GM12878 (cell line): ENCODE results near the gene ANKRD44. TPM values are rescaled to one million over a fixed set of nuclear protein-coding genes. Genes with fewer than 3 reads are reported as not detected.

Source experiments
- CEBPB ChIP-seq, 2 experiments: fragments of 150-350 bp in 1 of 2; IDR thresholded peaks; 2 replicates each; pipeline ENCODE4 v1.6.1; 2012 to 2014; ENCODE audit warnings: low read depth in 2 of 2, low read length in 2 of 2, borderline replicate concordance in 1 of 2, inconsistent platforms in 1 of 2
- EZH2 ChIP-seq: IDR thresholded peaks from 2 replicates; pipeline ENCODE4 v1.6.1; 2012; ENCODE audit warnings: low read depth, mild to moderate bottlenecking, control low read depth, inconsistent platforms, low read length, borderline replicate concordance; ENCODE audit not compliant: control insufficient read depth
- NFYB ChIP-seq: IDR thresholded peaks from 2 replicates; pipeline ENCODE4 v1.6.1; 2011; ENCODE audit warnings: low read depth, mild to moderate bottlenecking, low read length, improper control_type of control experiment, moderate library complexity; ENCODE audit not compliant: insufficient read depth
- PAX8 ChIP-seq: fragments of 450-650 bp; IDR thresholded peaks from 2 replicates; pipeline ENCODE4 v1.6.1; 2017; ENCODE audit warnings: mild to moderate bottlenecking, moderate library complexity
- PKNOX1 ChIP-seq: fragments of 450-650 bp; IDR thresholded peaks from 2 replicates; pipeline ENCODE4 v1.6.1; 2016; ENCODE audit warnings: mild to moderate bottlenecking
- POLR2A ChIP-seq: IDR thresholded peaks from 2 replicates; pipeline ENCODE4 v1.6.1; 2011; ENCODE audit warnings: low read depth, mild to moderate bottlenecking, low read length
- SIN3A ChIP-seq: IDR thresholded peaks from 2 replicates; pipeline ENCODE4 v1.6.1; 2012; ENCODE audit warnings: low read depth, low read length, improper control_type of control experiment
- SIX5 ChIP-seq: IDR thresholded peaks from 2 replicates; pipeline ENCODE4 v1.6.1; 2011; ENCODE audit warnings: mild to moderate bottlenecking, low read depth, low read length, moderate library complexity; ENCODE audit not compliant: severe bottlenecking
- YBX1 ChIP-seq: fragments of 450-650 bp; IDR thresholded peaks from 2 replicates; pipeline ENCODE4 v1.6.1; 2016; ENCODE audit warnings: antibody characterized with exemption
- ZSCAN29 ChIP-seq: fragments of 450-650 bp; IDR thresholded peaks from 2 replicates; pipeline ENCODE4 v1.6.1; 2017; ENCODE audit warnings: mild to moderate bottlenecking, moderate library complexity
- polyA plus RNA-seq, 11 experiments: library from polyadenylated mRNA; depleted of rRNA in 4 of 11; unstranded in 6 of 11; stranded (reverse) in 5 of 11; fragments of >200 nt; fragmentation: Nextera tagmentation in 4 of 11; fragmentation: Illumina TruSeq in 1 of 11; extraction: Ambion mirVana in 4 of 11; extraction: Trizol in 1 of 11; gene quantifications; 1 replicate in 1 of 11; 2 replicates in 10 of 11; pipeline versions ENCODE4 v1.2.1 to v1.2.3, GENCODE V29; 2011 to 2016; ENCODE audit warnings: inconsistent platforms in 2 of 11, missing spikeins in 2 of 11, low read depth in 1 of 11
- total RNA-seq, 4 experiments: library from RNA; depleted of rRNA in 3 of 4; stranded (reverse); fragments of >200 nt in 3 of 4; fragmentation: Illumina TruSeq in 1 of 4; extraction: Trizol in 1 of 4; gene quantifications; 2 replicates each; pipeline versions ENCODE4 v1.2.1 to v1.2.3, GENCODE V29; 2013 to 2021
- TF ChIP-seq, protein P1 (sequence below): fragments of 450-650 bp; IDR thresholded peaks from 2 replicates; pipeline ENCODE4 v1.6.1; 2016; ENCODE audit warnings: mild to moderate bottlenecking, moderate library complexity, borderline replicate concordance
- TF ChIP-seq, protein P2 (sequence below): fragments of 450-650 bp; formaldehyde crosslinking; IDR thresholded peaks from 2 replicates; pipeline ENCODE4 v1.5.0; 2022; ENCODE audit warnings: mild to moderate bottlenecking, missing genetic modification characterization
- TF ChIP-seq, protein P3 (sequence below): fragments of 450-650 bp; IDR thresholded peaks from 2 replicates; pipeline ENCODE4 v1.6.1; 2017; ENCODE audit warnings: mild to moderate bottlenecking

Gene ANKRD44
- total and polyA plus RNA-seq, 10 of the 15 experiments (the other 5 are each of a cell fraction or from before 2014, with no cell fraction given) = 19.1 to 99.1 (median 59.6) TPM

DNA sequence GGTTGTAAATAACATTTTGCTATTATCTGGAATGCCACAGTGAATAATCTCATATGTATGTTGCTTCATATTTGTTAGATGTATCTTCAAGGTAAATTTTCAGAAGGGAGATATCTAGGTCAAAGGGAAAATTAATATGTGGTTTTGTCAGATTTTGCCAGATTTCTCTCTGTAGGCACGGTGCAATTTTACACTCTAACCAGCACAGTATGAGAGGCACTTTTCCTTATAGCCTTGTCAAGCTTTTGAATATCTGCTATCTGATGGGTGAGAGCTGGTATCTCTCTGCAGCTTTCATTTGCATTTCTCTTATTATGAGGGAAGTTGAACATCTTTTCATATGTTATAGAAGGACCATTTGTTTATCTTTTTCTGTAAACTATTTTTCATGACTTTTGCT lies 208.3 kb downstream of the ANKRD44 start (continued):
- TF ChIP-seq, protein P1, sequence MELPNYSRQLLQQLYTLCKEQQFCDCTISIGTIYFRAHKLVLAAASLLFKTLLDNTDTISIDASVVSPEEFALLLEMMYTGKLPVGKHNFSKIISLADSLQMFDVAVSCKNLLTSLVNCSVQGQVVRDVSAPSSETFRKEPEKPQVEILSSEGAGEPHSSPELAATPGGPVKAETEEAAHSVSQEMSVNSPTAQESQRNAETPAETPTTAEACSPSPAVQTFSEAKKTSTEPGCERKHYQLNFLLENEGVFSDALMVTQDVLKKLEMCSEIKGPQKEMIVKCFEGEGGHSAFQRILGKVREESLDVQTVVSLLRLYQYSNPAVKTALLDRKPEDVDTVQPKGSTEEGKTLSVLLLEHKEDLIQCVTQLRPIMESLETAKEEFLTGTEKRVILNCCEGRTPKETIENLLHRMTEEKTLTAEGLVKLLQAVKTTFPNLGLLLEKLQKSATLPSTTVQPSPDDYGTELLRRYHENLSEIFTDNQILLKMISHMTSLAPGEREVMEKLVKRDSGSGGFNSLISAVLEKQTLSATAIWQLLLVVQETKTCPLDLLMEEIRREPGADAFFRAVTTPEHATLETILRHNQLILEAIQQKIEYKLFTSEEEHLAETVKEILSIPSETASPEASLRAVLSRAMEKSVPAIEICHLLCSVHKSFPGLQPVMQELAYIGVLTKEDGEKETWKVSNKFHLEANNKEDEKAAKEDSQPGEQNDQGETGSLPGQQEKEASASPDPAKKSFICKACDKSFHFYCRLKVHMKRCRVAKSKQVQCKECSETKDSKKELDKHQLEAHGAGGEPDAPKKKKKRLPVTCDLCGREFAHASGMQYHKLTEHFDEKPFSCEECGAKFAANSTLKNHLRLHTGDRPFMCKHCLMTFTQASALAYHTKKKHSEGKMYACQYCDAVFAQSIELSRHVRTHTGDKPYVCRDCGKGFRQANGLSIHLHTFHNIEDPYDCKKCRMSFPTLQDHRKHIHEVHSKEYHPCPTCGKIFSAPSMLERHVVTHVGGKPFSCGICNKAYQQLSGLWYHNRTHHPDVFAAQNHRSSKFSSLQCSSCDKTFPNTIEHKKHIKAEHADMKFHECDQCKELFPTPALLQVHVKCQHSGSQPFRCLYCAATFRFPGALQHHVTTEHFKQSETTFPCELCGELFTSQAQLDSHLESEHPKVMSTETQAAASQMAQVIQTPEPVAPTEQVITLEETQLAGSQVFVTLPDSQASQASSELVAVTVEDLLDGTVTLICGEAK = no peak
- no peak for TF ChIP-seq CEBPB (IDR thresholded peaks at IDR 0.05; ENCODE audit: borderline replicate concordance in 1 of 2, low read depth in 2 of 2, low read length in 2 of 2)
- TF ChIP-seq, protein P2, sequence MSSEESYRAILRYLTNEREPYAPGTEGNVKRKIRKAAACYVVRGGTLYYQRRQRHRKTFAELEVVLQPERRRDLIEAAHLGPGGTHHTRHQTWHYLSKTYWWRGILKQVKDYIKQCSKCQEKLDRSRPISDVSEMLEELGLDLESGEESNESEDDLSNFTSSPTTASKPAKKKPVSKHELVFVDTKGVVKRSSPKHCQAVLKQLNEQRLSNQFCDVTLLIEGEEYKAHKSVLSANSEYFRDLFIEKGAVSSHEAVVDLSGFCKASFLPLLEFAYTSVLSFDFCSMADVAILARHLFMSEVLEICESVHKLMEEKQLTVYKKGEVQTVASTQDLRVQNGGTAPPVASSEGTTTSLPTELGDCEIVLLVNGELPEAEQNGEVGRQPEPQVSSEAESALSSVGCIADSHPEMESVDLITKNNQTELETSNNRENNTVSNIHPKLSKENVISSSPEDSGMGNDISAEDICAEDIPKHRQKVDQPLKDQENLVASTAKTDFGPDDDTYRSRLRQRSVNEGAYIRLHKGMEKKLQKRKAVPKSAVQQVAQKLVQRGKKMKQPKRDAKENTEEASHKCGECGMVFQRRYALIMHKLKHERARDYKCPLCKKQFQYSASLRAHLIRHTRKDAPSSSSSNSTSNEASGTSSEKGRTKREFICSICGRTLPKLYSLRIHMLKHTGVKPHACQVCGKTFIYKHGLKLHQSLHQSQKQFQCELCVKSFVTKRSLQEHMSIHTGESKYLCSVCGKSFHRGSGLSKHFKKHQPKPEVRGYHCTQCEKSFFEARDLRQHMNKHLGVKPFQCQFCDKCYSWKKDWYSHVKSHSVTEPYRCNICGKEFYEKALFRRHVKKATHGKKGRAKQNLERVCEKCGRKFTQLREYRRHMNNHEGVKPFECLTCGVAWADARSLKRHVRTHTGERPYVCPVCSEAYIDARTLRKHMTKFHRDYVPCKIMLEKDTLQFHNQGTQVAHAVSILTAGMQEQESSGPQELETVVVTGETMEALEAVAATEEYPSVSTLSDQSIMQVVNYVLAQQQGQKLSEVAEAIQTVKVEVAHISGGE (CRISPR knock-in tag) = no peak
- TF ChIP-seq SIX5 = no peak
- TF ChIP-seq YBX1 = no peak
- no peak for TF ChIP-seq POLR2A
- TF ChIP-seq PAX8 = no peak
- TF ChIP-seq, protein P3, sequence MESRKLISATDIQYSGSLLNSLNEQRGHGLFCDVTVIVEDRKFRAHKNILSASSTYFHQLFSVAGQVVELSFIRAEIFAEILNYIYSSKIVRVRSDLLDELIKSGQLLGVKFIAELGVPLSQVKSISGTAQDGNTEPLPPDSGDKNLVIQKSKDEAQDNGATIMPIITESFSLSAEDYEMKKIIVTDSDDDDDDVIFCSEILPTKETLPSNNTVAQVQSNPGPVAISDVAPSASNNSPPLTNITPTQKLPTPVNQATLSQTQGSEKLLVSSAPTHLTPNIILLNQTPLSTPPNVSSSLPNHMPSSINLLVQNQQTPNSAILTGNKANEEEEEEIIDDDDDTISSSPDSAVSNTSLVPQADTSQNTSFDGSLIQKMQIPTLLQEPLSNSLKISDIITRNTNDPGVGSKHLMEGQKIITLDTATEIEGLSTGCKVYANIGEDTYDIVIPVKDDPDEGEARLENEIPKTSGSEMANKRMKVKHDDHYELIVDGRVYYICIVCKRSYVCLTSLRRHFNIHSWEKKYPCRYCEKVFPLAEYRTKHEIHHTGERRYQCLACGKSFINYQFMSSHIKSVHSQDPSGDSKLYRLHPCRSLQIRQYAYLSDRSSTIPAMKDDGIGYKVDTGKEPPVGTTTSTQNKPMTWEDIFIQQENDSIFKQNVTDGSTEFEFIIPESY = no peak
- TF ChIP-seq NFYB = no peak
- no peak for TF ChIP-seq PKNOX1
- no peak for TF ChIP-seq EZH2
- TF ChIP-seq ZSCAN29 = no peak
- no peak for TF ChIP-seq SIN3A
